Measurements from ENCODE around the gene IL1RAPL2.

The IL1RAPL2 gene

DNA sequence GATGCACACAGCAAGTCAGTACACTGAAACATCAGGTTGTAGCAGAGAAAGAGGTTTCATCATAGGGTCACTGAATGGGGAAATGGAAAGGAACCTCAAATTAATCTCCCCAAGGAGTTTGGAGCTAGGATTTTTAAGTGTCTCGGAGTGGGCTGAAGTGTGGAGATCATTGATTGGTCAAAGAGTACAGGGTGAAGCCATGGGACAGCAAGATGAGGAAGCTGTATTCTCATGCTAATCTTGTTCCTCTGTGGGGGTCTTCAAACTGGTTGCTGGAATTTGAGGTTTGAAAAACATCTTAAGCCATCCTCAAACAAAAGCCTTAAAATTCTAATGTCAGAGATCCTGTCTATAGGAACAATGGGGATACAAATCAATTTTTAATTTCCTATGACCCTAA lies 733.3 kb downstream of the IL1RAPL2 start:
- DNase-seq: no peak

DNA sequence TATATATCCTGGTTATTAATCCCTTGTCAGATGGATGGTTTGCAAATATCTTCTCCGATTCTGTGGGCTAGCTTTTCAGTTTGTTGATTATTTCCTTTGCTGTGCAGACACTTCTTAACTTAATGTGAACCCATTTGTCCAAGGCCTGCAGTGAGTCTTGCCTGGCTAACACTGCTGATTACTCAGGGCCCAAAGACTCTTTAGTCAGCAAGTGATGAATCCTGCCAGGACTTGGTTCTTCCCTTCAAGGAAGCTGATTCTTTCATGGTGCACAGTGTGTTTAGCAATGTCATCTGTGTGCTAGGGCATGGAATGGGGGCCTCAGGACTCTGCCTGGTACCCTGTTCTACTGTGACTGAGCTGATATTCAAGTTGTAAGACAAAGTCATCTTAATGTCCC lies 736.2 kb downstream of the IL1RAPL2 start:
- DNase-seq: no peak

DNA sequence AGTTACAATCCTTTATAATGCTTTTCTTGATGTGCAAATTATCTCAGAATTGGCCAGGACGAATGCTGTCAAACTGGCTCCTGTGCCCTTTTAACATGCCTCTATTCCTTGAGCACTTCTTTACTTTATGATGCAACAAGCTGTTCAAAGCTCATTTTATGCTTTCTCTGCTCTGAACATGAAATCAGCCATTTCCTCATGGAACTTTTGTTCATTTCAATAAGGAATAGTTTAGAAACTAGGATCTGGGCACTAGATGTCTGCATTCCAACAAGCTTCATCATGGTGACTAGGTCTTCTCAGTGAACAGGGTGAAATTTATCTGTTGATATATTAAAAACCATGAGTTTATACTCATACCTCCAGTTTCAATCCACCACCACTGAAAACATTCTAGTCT lies 741.8 kb downstream of the IL1RAPL2 start:
- no peak for DNase-seq

DNA sequence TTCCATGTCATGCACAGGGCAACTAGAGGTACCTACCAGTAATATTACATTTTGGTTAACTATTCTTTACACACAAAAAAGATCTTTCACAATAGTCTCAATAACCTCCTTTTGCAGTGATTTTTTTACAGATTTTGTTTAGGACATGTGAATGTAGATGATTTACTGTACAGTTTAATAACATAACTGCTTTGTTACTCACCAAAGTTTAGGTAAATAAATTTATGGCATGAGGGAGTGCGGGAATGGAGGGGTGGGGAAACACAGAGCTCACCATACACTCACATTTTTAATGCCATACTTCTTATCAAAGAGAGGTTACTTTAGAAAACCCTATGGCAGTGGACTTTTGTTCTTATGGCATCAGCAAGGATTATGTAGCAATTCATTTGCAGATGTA lies 747.6 kb downstream of the IL1RAPL2 start:
- no peak for DNase-seq

DNA sequence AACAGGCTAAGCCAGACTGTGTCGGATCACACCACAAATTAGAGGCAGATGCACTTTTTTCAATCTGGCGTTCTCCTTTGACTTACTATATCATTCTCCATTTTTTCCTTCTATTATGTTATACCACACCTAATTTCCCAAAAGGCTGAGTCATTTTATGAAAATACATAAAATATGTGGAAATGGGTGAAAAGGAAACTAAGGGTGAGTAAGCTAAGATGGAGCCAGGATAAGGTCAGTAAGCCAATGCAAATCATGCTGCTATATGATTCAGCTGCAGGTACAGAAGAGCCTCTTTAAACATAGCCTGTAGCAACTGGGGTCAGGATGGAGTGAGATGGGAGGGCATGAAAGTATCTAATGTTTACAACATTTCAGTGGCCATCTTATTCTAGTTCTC lies 748.5 kb downstream of the IL1RAPL2 start:
- no peak for DNase-seq

DNA sequence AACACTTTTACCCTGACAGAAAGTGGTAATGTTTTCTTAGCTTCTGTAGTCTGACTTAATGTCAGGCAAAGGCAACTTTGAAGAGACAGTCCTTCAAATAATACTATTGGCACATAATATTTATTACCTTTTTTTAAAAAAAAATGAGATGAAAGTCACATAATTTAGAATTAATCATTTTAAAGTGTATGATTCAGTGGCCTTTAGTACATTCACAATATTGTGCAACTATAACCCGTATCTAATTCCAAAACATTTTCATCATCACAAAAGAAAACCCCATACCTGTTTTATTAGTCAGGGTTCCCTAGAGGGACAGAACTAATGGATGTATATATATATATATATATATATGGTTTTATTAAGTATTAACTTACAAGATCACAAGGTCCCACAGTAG lies 749.2 kb downstream of the IL1RAPL2 start:
- DNase-seq: no peak

DNA sequence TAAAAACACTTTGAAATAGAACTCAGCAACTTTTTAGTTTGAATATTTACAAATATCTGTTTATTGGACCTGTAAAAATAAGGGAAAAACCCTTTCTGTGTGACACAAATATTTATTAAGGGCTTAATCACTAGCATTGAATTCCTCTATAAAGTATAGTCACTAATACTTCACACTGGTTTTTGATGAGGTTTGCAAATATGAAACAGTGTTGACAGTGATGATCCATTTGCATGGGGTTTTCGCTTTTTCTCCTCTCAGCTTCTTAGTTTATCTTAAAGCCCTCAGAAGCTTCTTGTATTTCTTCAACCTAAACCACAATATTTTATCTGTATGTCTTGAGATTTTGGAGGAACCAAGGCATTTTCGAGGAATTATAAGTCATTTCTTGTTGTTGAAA lies 751.1 kb downstream of the IL1RAPL2 start:
- no peak for DNase-seq

DNA sequence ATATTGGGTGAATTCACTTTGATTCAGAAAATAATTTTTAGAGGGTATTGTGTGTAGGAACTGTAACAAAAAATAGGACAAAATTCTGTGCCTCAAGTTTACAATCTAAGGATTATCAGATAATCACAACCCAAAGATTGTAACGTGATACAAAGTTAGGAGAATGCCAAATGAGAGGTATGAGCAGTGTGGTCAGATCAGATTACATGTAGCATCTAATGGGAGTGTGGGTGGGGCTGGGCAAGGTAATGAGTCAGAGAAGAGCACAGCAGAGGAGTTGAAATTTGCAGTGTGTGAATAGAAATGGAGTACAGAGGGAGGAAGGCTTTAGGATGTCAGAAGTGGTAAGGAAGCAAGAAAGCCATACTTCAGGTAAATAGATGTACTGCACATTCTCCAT lies 757.9 kb downstream of the IL1RAPL2 start:
- no peak for DNase-seq

DNA sequence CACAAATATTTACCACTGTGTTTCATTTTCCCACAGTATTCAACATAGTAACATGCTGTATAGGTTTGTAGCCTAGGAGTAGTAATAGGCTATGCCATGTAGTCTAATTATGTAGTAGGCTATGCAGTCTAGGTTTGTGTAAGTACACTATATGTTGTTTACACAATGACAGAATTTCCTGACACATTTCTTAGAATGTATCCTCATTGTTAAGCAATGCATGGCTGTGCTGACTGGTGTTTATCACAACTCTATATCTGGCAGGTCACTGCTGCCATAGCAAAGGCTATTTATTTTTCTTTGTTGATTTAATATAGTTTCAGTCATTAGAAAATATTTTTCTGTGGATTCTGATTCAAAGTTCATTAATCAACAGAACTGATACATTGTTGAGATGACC lies 762.8 kb downstream of the IL1RAPL2 start:
- no peak for DNase-seq

DNA sequence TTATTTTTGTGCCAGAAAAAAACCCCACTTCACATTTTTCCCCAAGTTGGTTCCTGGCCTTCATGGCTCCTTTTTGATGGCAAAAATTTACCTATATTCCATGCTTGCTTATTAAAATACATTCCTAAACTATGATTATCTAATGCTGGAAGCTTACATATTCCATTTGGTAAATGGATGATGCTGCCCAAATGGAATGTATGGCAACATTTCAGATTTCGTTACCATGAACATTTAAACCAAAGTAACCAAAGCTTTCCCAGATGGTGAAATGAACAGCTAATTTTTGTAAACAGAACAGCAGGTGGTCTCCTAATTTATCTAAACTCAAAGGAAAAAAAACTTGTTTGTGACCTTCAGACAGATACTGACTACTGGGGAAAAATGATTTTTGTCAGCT lies 765.2 kb downstream of the IL1RAPL2 start:
- DNase-seq: no peak

DNA sequence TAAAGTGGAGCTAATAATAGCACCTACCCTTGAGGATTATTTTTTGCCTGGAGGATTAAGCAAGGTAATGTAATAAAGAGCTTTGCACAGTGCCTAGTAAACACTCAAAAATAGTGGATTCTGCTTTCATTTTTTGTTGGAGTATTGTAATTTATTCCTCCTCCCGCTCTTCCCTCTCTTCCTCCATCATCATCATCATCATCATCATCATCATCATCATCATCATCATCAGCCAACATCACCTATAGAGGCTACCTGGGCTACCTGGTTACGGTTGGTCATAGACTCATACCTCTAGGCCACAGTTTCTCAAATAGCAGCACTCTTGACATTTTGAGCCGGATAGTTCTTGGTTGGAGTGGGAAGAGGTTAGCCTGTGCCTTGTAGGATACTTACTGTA lies 781.4 kb downstream of the IL1RAPL2 start:
- no peak for DNase-seq

DNA sequence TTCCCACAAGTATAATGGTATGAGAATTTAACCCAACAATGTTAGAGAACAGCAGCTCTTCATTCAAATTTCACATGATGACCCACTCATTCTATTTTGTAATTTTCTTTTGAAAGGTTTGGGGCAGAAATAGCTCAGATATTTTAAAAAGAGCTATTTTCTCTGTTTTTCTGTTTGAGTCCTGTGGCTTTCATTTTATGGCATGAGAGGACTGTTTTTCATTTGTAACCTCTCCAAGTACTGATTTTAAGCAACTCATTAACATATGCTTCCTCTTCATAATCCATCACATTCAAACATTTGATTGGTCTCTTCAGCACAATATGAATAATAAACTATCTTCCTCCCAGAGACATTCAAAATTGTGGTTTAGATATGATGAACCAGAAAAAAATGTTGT lies 783.5 kb downstream of the IL1RAPL2 start:
- no peak for DNase-seq

DNA sequence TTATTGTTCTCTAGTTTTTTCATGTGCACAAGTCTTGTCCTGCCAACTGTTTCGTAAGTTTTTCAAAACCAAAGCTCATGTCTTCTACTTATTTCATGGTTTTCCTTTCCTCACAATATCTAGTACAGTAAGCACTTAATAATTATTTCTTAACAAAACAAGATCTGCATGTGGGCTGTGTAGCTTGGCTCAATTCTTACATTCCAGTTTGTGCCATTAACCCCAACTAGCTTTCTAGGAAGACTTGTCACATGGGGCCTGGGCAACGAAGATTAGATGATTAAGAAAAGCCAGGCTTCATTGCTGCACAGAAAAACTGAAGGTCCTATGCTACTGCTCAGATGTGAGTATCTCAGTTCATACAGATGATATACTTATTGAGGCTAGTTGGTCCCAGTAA lies 809.8 kb downstream of the IL1RAPL2 start:
- no peak for DNase-seq

DNA sequence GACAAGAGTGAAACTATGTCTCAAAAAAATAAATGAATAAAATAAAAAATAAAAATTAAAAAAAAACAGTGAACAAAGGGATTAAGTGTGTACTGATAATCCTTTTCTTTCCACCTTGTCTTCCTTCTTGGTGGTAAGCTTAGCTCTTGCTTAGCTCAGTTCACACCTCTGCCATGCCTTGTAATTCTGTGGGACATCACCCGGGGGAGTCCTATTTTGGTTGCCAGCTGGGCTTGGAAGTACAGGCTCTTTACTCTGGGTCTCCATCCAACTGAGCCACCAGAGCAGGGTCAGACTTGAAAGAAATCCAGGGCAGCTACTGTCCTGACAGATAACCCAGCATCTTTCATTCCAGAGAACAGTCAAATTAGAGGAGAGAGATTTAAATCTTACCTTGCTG lies 858.7 kb downstream of the IL1RAPL2 start:
- DNase-seq: no peak

DNA sequence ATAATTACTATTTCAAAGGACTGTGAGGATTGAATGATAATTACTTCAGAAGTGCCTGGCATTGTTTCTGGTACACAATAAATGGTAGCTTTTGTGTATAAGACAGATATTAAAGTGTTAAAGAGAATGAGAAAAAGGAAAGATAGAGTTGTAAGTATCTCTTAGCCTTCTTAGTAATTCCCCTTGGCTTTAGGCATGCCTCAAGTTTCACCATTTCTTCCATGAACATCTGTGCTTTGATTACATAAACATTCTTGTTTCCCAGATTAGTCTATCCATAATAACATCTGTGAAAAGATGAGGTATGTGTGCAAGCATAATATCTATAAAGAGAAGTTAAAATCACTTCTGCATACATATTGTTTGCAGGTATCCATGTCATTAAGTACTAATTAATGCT lies 885.4 kb downstream of the IL1RAPL2 start:
- DNase-seq: no peak

DNA sequence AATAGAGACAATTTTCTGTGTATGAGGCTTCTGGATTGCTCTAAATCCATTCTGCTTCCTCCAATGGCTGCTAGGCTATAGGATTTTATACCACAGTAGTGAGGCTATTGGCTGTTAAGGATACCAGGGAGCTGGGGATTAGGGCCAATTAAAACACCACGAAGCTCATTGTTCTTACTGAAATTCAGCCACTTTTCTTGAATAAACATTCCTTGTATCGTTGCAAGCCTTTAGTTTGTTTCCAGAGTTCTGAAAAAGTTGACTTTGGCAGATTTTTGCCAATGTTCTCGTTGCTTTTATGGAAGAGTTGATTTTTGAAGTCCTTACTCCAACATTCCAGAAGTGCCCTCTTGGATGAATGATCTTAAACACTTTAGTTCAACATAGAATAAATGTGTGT lies 892.8 kb downstream of the IL1RAPL2 start:
- DNase-seq: no peak

DNA sequence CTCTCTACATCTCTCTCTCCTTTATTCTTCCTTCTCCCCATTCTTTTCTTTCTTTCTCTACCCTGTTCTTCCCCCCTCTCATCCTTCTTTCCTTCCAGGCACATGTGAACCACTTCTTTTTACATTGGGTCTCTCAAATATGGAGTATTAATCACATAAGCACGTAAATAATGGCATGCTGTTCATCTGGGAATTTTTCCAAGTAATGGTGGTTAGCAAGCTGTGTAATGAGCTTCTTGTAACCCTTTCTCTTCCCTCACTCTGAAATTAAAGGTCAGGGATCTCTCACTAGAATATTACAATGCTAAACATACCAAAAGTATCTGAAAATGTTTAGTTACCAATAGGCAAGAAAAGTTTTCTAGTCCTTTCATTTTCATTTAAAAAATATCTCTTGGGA lies 894.4 kb downstream of the IL1RAPL2 start:
- no peak for DNase-seq

DNA sequence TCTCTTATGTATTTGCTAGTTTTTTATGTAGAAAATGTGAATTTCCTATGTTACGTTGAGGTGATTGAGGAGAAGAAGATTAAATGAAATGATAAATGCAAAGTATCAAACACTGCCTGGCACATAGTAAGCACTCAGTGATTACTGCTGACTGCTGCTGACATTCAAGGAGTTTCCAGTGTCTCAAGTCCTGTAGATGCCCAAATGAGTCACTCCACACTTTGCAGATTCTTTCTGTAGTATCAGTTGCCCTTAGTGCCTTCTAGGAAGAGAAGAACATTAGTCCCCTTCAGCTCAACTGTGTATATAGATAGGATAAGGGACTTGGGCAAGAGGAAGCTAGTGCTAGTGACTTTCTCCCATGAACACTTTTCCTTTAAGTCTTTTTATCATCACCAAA lies 895.0 kb downstream of the IL1RAPL2 start:
- no peak for DNase-seq

DNA sequence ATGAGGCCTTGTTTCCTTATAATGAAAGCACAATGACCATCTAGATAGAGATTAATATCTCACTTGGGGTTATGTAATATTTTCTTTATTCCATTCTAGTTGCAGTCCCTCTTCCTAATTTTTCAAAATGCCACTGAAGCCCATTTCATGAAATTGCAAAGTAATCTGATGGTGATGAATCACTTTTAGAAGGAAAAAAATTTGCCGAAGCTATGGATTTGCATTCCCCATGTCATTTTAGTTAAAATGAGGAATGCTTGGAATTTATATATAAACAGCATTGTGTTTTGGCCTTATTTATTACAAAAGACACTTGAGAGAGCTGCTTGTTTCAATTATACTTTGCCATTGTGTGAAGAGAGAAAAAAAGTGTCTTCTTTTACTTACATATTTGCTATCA lies 896.2 kb downstream of the IL1RAPL2 start:
- DNase-seq: no peak

DNA sequence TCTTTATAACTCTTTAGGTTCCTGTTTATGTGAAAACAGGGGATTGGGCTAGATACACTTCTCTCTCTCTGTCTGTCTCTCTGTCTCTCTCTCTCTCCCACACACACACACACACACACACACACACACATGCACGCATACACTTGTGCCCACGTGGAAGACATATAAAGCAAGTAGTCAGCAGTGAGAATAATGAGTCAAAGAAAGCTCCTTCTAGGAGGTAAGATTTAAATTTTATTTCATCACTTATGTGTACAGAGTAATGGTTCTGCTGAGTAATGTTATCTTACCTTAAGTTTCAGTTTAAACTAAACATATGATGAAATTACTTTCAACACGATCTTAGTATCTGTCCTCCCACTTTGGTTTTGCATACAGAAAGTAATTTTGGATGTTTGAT lies 897.5 kb downstream of the IL1RAPL2 start:
- no peak for DNase-seq

DNA sequence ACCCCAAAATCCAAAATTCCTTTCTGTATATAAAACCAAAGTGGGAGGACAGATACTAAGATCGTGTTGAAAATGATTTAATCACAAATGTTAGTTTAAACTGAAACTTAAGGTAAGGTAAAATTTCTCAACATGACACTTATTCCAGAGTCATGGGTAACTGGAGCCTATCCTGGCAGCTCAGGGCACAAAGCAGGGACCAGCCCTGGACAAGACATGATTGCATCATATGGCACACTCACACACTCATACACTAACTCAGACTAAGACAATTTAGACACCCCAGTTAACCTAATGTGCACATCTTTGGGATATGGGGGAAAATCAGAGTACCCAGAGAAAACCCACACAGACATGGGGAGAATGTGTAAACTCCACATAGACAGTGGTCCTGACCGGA lies 898.6 kb downstream of the IL1RAPL2 start:
- DNase-seq: no peak

DNA sequence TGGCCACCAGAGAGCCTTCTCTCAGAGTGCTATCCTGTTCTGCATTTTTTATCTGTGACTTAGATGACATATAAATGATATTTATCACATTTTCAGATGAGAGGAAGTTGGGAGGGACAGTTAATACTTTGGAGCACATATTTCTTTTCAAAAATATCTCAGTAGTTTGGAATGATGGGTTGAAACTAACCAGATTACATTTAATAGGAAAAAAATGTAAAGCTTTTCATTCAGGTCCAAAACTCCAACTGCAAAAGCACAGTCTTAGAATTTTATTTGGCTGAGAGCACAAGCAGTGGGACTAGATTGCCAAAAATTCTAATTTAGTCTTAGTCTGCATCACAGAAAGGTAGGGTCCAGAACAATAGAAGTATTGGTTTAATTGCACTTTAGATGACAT lies 902.7 kb downstream of the IL1RAPL2 start:
- DNase-seq: no peak

DNA sequence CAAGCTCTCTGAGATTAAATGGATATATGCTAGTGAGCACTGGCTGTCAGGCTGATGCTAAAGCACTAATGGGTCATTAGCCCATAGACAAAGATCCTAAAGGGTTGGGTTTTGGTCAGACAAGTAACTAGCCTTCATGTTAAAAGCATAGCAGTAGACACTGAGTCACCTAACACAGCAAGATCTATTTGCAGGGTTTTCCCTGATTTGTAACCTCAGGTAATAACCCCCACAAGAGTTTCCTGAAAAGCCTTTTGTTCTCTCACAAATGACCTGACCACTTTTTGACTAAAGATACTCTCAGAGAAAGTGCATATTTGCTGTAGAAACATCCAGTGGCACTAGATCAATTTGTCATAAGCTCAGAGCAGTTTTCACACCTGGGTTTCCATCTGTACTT lies 905.6 kb downstream of the IL1RAPL2 start:
- DNase-seq: no peak

DNA sequence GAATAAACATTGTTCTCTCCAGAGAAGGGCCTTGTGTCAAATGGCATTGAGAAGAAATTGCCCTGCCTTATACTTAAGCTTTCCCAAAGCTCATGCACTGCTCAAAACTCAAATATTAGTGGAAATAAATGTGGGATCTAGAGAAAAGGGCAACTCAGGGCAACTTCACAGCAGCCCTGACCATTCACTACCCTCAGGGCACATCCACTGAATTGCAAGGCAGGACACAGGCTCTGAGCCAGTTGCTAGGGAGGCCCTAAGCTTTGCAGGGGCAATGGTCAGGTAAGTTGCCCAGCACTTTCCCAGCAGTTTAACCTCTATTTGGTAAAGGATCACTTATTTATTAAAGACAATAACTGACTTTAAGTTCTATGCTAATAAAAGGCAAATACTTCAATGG lies 909.8 kb downstream of the IL1RAPL2 start:
- no peak for DNase-seq

DNA sequence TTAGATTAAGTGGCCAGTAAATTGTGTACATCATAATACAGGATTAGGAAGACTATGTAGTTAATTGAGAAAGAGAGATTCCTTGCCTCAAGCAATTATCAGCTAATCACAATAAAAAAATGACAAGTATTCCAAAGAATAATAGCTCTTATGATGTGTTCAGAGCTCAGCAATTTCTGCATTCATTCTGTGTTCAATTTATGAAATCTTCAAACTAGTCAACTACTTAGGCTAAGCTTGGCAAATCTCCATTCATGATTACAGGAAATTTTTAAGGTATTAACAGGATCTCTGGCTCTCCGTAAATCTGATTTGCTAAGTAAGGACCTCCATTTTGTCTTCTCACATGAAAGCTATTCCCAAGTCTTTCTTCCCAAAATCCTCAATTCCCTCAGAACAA lies 911.4 kb downstream of the IL1RAPL2 start:
- no peak for DNase-seq

DNA sequence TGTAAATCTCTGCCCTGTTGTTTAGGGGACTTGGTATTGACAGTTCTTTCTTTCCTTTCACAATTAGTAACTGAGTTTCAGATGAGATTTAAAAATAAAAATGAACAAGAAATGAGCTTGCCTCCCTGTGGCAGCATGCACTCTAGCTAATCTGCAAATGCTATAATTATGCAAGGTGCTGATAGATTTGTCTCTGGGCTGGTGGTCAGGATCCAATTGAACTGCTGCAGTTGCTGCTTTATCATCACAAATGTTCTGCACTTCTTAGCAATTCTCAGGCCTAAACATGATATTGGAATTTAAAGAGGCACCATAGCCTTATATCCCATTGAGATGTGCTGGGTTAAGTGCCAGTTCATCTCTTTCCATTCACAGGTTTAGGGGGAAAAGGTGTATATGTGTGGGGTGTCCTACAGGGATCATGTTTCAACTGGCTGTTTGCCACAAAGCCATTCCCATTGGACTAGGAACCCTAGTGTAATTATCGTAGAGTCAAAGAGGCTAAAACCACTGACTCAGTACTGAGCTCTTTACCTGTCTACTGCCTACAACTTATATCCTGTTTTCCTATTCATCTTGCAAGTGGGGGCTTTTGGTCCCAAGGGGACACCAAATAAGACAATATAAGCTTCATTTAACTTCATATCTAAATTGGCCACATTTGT lies 914.8 kb downstream of the IL1RAPL2 start:
- no peak for DNase-seq
